Measurements from ENCODE around the gene AURKAIP1. TPM values are rescaled to one million over a fixed set of nuclear protein-coding genes. Genes with fewer than 3 reads are reported as not detected.

Gene AURKAIP1
- polyA plus RNA-seq, 2 of the 4 experiments (the other 2 are of a cell fraction), result 62.0 to 102 TPM

Other genes starting within 250 kb of the AURKAIP1 start
- gene TTLL10, start 201.3 kb downstream of the AURKAIP1 start, polyA plus RNA-seq (2011; rRNA removed), result not detected in 2 replicates
- gene TTLL10, start 201.3 kb downstream of the AURKAIP1 start, polyA plus RNA-seq (2017; fragmentation: RNase III; extraction: RNeasy Plus Mini Kit Qiagen cat#74134 plus additional on column Dnase treatment), result not detected in 3 replicates
- gene TNFRSF18, start 168.6 kb downstream of the AURKAIP1 start, polyA plus RNA-seq (2011; rRNA removed), result not detected in 2 replicates
- not detected in 3 replicates for gene TNFRSF18, start 168.6 kb downstream of the AURKAIP1 start, polyA plus RNA-seq (2017; fragmentation: RNase III; extraction: RNeasy Plus Mini Kit Qiagen cat#74134 plus additional on column Dnase treatment)
- not detected in 2 replicates for gene TNFRSF4, start 161.1 kb downstream of the AURKAIP1 start, polyA plus RNA-seq (2011; rRNA removed)
- gene TNFRSF4, start 161.1 kb downstream of the AURKAIP1 start, polyA plus RNA-seq (2017; fragmentation: RNase III; extraction: RNeasy Plus Mini Kit Qiagen cat#74134 plus additional on column Dnase treatment), result not detected in 3 replicates
- gene SDF4, start 143.2 kb downstream of the AURKAIP1 start, polyA plus RNA-seq (2011; rRNA removed), result 38.7 and 58.3 TPM in 2 replicates
- 94.8 to 103 TPM (median 97.4 TPM) in 3 replicates for gene SDF4, start 143.2 kb downstream of the AURKAIP1 start, polyA plus RNA-seq (2017; fragmentation: RNase III; extraction: RNeasy Plus Mini Kit Qiagen cat#74134 plus additional on column Dnase treatment)
- 9.2 and 12.5 TPM in 2 replicates for gene B3GALT6, start 143.0 kb downstream of the AURKAIP1 start, polyA plus RNA-seq (2011; rRNA removed)
- 11.5 to 12.9 TPM (median 12.1 TPM) in 3 replicates for gene B3GALT6, start 143.0 kb downstream of the AURKAIP1 start, polyA plus RNA-seq (2017; fragmentation: RNase III; extraction: RNeasy Plus Mini Kit Qiagen cat#74134 plus additional on column Dnase treatment)
- gene C1QTNF12, start 128.5 kb downstream of the AURKAIP1 start, polyA plus RNA-seq (2011; rRNA removed), result 0.46 and 0.47 TPM in 2 replicates
- gene C1QTNF12, start 128.5 kb downstream of the AURKAIP1 start, polyA plus RNA-seq (2017; fragmentation: RNase III; extraction: RNeasy Plus Mini Kit Qiagen cat#74134 plus additional on column Dnase treatment), result 0.76 to 0.98 TPM (median 0.83 TPM) in 3 replicates
- gene UBE2J2, start 101.4 kb downstream of the AURKAIP1 start, polyA plus RNA-seq (2011; rRNA removed), result 18.0 and 21.2 TPM in 2 replicates
- 35.2 to 38.0 TPM (median 36.2 TPM) in 3 replicates for gene UBE2J2, start 101.4 kb downstream of the AURKAIP1 start, polyA plus RNA-seq (2017; fragmentation: RNase III; extraction: RNeasy Plus Mini Kit Qiagen cat#74134 plus additional on column Dnase treatment)
- 0.52 and 0.80 TPM in 2 replicates for gene SCNN1D, start 94.8 kb downstream of the AURKAIP1 start, polyA plus RNA-seq (2011; rRNA removed)
- gene SCNN1D, start 94.8 kb downstream of the AURKAIP1 start, polyA plus RNA-seq (2017; fragmentation: RNase III; extraction: RNeasy Plus Mini Kit Qiagen cat#74134 plus additional on column Dnase treatment), result 1.7 to 3.5 TPM (median 1.8 TPM) in 3 replicates
- gene ACAP3, start 67.3 kb downstream of the AURKAIP1 start, polyA plus RNA-seq (2011; rRNA removed), result 6.6 and 7.5 TPM in 2 replicates
- 19.7 to 24.2 TPM (median 24.2 TPM) in 3 replicates for gene ACAP3, start 67.3 kb downstream of the AURKAIP1 start, polyA plus RNA-seq (2017; fragmentation: RNase III; extraction: RNeasy Plus Mini Kit Qiagen cat#74134 plus additional on column Dnase treatment)
- gene PUSL1, start 66.6 kb downstream of the AURKAIP1 start, polyA plus RNA-seq (2011; rRNA removed), result 6.2 and 7.4 TPM in 2 replicates
- gene PUSL1, start 66.6 kb downstream of the AURKAIP1 start, polyA plus RNA-seq (2017; fragmentation: RNase III; extraction: RNeasy Plus Mini Kit Qiagen cat#74134 plus additional on column Dnase treatment), result 14.1 to 15.0 TPM (median 14.6 TPM) in 3 replicates
- gene INTS11, start 50.5 kb downstream of the AURKAIP1 start, polyA plus RNA-seq (2011; rRNA removed), result 41.9 and 44.3 TPM in 2 replicates
- gene INTS11, start 50.5 kb downstream of the AURKAIP1 start, polyA plus RNA-seq (2017; fragmentation: RNase III; extraction: RNeasy Plus Mini Kit Qiagen cat#74134 plus additional on column Dnase treatment), result 62.9 to 71.2 TPM (median 62.9 TPM) in 3 replicates
- 3.9 and 4.3 TPM in 2 replicates for gene CPTP, start 50.4 kb downstream of the AURKAIP1 start, polyA plus RNA-seq (2011; rRNA removed)
- gene CPTP, start 50.4 kb downstream of the AURKAIP1 start, polyA plus RNA-seq (2017; fragmentation: RNase III; extraction: RNeasy Plus Mini Kit Qiagen cat#74134 plus additional on column Dnase treatment), result 10.2 to 11.9 TPM (median 10.7 TPM) in 3 replicates
- gene TAS1R3, start 43.9 kb downstream of the AURKAIP1 start, polyA plus RNA-seq (2011; rRNA removed), result 0.05 and 0.07 TPM in 2 replicates
- gene TAS1R3, start 43.9 kb downstream of the AURKAIP1 start, polyA plus RNA-seq (2017; fragmentation: RNase III; extraction: RNeasy Plus Mini Kit Qiagen cat#74134 plus additional on column Dnase treatment), result 0.14 to 0.24 TPM (median 0.15 TPM) in 3 replicates
- 11.3 and 12.1 TPM in 2 replicates for gene DVL1, start 25.8 kb downstream of the AURKAIP1 start, polyA plus RNA-seq (2011; rRNA removed)
- gene DVL1, start 25.8 kb downstream of the AURKAIP1 start, polyA plus RNA-seq (2017; fragmentation: RNase III; extraction: RNeasy Plus Mini Kit Qiagen cat#74134 plus additional on column Dnase treatment), result 42.7 to 48.3 TPM (median 43.9 TPM) in 3 replicates
- gene MXRA8, start 16.7 kb downstream of the AURKAIP1 start, polyA plus RNA-seq (2011; rRNA removed), result 0.07 and 0.12 TPM in 2 replicates
- 0.09 to 0.22 TPM (median 0.13 TPM) in 3 replicates for gene MXRA8, start 16.7 kb downstream of the AURKAIP1 start, polyA plus RNA-seq (2017; fragmentation: RNase III; extraction: RNeasy Plus Mini Kit Qiagen cat#74134 plus additional on column Dnase treatment)
- gene CCNL2, start 24.1 kb upstream of the AURKAIP1 start, polyA plus RNA-seq (2011; rRNA removed), result 111 TPM in 2 replicates
- 80.3 to 93.3 TPM (median 85.5 TPM) in 3 replicates for gene CCNL2, start 24.1 kb upstream of the AURKAIP1 start, polyA plus RNA-seq (2017; fragmentation: RNase III; extraction: RNeasy Plus Mini Kit Qiagen cat#74134 plus additional on column Dnase treatment)
- gene MRPL20, start 32.1 kb upstream of the AURKAIP1 start, polyA plus RNA-seq (2011; rRNA removed), result 146 and 163 TPM in 2 replicates
- 151 to 164 TPM (median 158 TPM) in 3 replicates for gene MRPL20, start 32.1 kb upstream of the AURKAIP1 start, polyA plus RNA-seq (2017; fragmentation: RNase III; extraction: RNeasy Plus Mini Kit Qiagen cat#74134 plus additional on column Dnase treatment)
- not detected in 2 replicates for gene ANKRD65, start 46.1 kb upstream of the AURKAIP1 start, polyA plus RNA-seq (2011; rRNA removed)
- gene ANKRD65, start 46.1 kb upstream of the AURKAIP1 start, polyA plus RNA-seq (2017; fragmentation: RNase III; extraction: RNeasy Plus Mini Kit Qiagen cat#74134 plus additional on column Dnase treatment), result 0.05 TPM in 1 of 3 replicates, not detected in the others
- gene VWA1, start 60.5 kb upstream of the AURKAIP1 start, polyA plus RNA-seq (2011; rRNA removed), result 3.7 and 4.0 TPM in 2 replicates
- gene VWA1, start 60.5 kb upstream of the AURKAIP1 start, polyA plus RNA-seq (2017; fragmentation: RNase III; extraction: RNeasy Plus Mini Kit Qiagen cat#74134 plus additional on column Dnase treatment), result 4.2 to 5.3 TPM (median 4.8 TPM) in 3 replicates
- not detected in 2 replicates for gene ATAD3C, start 74.5 kb upstream of the AURKAIP1 start, polyA plus RNA-seq (2011; rRNA removed)
- gene ATAD3C, start 74.5 kb upstream of the AURKAIP1 start, polyA plus RNA-seq (2017; fragmentation: RNase III; extraction: RNeasy Plus Mini Kit Qiagen cat#74134 plus additional on column Dnase treatment), result not detected in 3 replicates
- 0.13 and 0.21 TPM in 2 replicates for gene ATAD3B, start 96.6 kb upstream of the AURKAIP1 start, polyA plus RNA-seq (2011; rRNA removed)
- gene ATAD3B, start 96.6 kb upstream of the AURKAIP1 start, polyA plus RNA-seq (2017; fragmentation: RNase III; extraction: RNeasy Plus Mini Kit Qiagen cat#74134 plus additional on column Dnase treatment), result 0.99 to 1.1 TPM (median 0.99 TPM) in 3 replicates
- 6.6 and 10.9 TPM in 2 replicates for gene ATAD3A, start 137.0 kb upstream of the AURKAIP1 start, polyA plus RNA-seq (2011; rRNA removed)
- 25.1 to 29.1 TPM (median 27.2 TPM) in 3 replicates for gene ATAD3A, start 137.0 kb upstream of the AURKAIP1 start, polyA plus RNA-seq (2017; fragmentation: RNase III; extraction: RNeasy Plus Mini Kit Qiagen cat#74134 plus additional on column Dnase treatment)
- 0.13 and 0.14 TPM in 2 replicates for gene TMEM240, start 165.4 kb upstream of the AURKAIP1 start, polyA plus RNA-seq (2011; rRNA removed)
- gene TMEM240, start 165.4 kb upstream of the AURKAIP1 start, polyA plus RNA-seq (2017; fragmentation: RNase III; extraction: RNeasy Plus Mini Kit Qiagen cat#74134 plus additional on column Dnase treatment), result 0.55 to 1.1 TPM (median 1.1 TPM) in 3 replicates
- 80.4 and 101 TPM in 2 replicates for gene SSU72, start 199.7 kb upstream of the AURKAIP1 start, polyA plus RNA-seq (2011; rRNA removed)
- 75.1 to 78.3 TPM (median 75.3 TPM) in 3 replicates for gene SSU72, start 199.7 kb upstream of the AURKAIP1 start, polyA plus RNA-seq (2017; fragmentation: RNase III; extraction: RNeasy Plus Mini Kit Qiagen cat#74134 plus additional on column Dnase treatment)
- 0.56 and 0.77 TPM in 2 replicates for gene FNDC10, start 224.9 kb upstream of the AURKAIP1 start, polyA plus RNA-seq (2011; rRNA removed)
- gene FNDC10, start 224.9 kb upstream of the AURKAIP1 start, polyA plus RNA-seq (2017; fragmentation: RNase III; extraction: RNeasy Plus Mini Kit Qiagen cat#74134 plus additional on column Dnase treatment), result 2.7 to 4.2 TPM (median 4.0 TPM) in 3 replicates
- gene MIB2, start 240.3 kb upstream of the AURKAIP1 start, polyA plus RNA-seq (2011; rRNA removed), result 4.9 and 5.1 TPM in 2 replicates
- gene MIB2, start 240.3 kb upstream of the AURKAIP1 start, polyA plus RNA-seq (2017; fragmentation: RNase III; extraction: RNeasy Plus Mini Kit Qiagen cat#74134 plus additional on column Dnase treatment), result 15.7 to 21.9 TPM (median 20.0 TPM) in 3 replicates